HFF-Myc (cell line): ENCODE data around the gene UFC1.

Experiments
- DNase-seq: peaks from one replicate; pipeline ENCODE4 v3.0.0-alpha.2; 2011; ENCODE audit warnings: low read depth; ENCODE audit errors: extremely low read depth
- H3K4me3 ChIP-seq: replicated peaks from 2 replicates; pipeline ENCODE4 v1.5.1; 2011; ENCODE audit warnings: low read depth, mild to moderate bottlenecking, control low read depth, low read length
- CTCF ChIP-seq: IDR thresholded peaks from 2 replicates; pipeline ENCODE4 v1.5.1; 2012; ENCODE audit warnings: mild to moderate bottlenecking, low read depth, low read length, control low read depth; ENCODE audit errors: missing control alignments

The UFC1 gene

GRCh38 chr1:161138431-161138830 is 15.3 kb upstream of the UFC1 start:
- DNase-seq = no peak
- no peak overlapping the region for H3K4me3 ChIP-seq
- TF ChIP-seq CTCF = no peak

GRCh38 chr1:161139766-161140165 is 14.0 kb upstream of the UFC1 start:
- no peak for DNase-seq
- no peak overlapping the region for H3K4me3 ChIP-seq
- peak; percentile 48 for TF ChIP-seq CTCF

- no peak for DNase-seq
- TF ChIP-seq CTCF = no peak
- H3K4me3 ChIP-seq = no peak overlapping the region
These were observed 12.9 kb upstream of the UFC1 start for GRCh38 chr1:161140755-161141400.

- no peak overlapping the region for H3K4me3 ChIP-seq
- DNase-seq = no peak
- TF ChIP-seq CTCF = no peak
These were observed 7.9 kb upstream of the UFC1 start for GRCh38 chr1:161145832-161146231.

- no peak for TF ChIP-seq CTCF
- DNase-seq = no peak
- H3K4me3 ChIP-seq = peak overlapping the region; percentile 69
These were observed 602 bp upstream of the UFC1 start for GRCh38 chr1:161153176-161153575.

GRCh38 chr1:161157867-161158266 is 4.1 kb downstream of the UFC1 start:
- DNase-seq = no peak
- no peak for TF ChIP-seq CTCF
- no peak overlapping the region for H3K4me3 ChIP-seq
